HUES48 (cell line): ENCODE data around the gene RNU2-63P.
"Not testable (repeated sequence)": the region's sequence is repeated elsewhere in the genome, so short reads cannot be mapped to it uniquely, and the experiment has no call there.

Experiments
- H3K27ac ChIP-seq: one replicate; pipeline ENCODE4 v1.7.0; 2013; ENCODE audit warnings: low read depth, low read length, inconsistent platforms
- H3K27me3 ChIP-seq: 2 replicates; pipeline ENCODE4 v1.6.1; 2013; ENCODE audit warnings: mild to moderate bottlenecking, low read length; ENCODE audit not compliant: control insufficient read depth, insufficient read depth
- H3K36me3 ChIP-seq: 2 replicates; pipeline ENCODE4 v1.6.1; 2013; ENCODE audit warnings: low read length; ENCODE audit not compliant: control insufficient read depth, insufficient read depth
- H3K4me1 ChIP-seq: 2 replicates; pipeline ENCODE4 v1.6.1; 2013; ENCODE audit warnings: mild to moderate bottlenecking, low read length; ENCODE audit not compliant: control insufficient read depth, insufficient read depth
- H3K4me3 ChIP-seq: 2 replicates; pipeline ENCODE4 v1.5.1; 2013; ENCODE audit warnings: mild to moderate bottlenecking, low read depth, low read length
- H3K9ac ChIP-seq: 2 replicates; pipeline ENCODE4 v1.6.1; 2013; ENCODE audit warnings: mild to moderate bottlenecking, low read depth, low read length, moderate library complexity
- H3K9me3 ChIP-seq: 2 replicates; pipeline ENCODE4 v1.6.1; 2013; ENCODE audit warnings: low read length; ENCODE audit not compliant: control insufficient read depth, insufficient read depth

RNU2-63P gene

GRCh38 chr2:88053296-88053695 lies 36.9 kb upstream of the RNU2-63P start:
- Histone ChIP-seq H3K27me3 (no peaks in the 10 kb centered on the region), H3K9me3 (no peaks in the 10 kb centered on the region), H3K36me3 (peaks cover 4% of the 10 kb centered on the region; the same call in 1 of the 2 replicates), H3K4me1 (peaks cover 11% of the 10 kb centered on the region), H3K27ac (no peak overlapping the region), H3K4me3 (no peak overlapping the region), H3K9ac (no peak overlapping the region)

DNA sequence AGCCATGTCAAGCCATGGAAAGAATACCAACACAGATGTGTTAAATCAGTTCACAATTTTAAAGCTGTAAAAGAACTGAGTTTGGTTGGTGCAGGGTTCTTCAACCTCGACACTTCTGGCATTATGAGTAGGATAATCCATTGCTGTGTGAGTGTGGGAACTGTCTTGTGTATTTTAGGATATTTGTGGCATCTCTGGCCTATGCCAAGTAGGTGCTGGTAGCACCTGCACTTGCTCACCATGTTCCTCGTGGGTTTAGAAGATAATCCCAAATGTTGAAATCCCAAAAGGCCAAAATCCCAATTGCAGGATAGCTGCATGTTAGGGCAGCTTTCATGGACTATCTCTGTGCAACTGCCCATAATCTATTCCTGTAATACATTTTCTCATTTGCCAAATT lies 35.4 kb upstream of the RNU2-63P start:
- Histone ChIP-seq H3K27ac (no peak overlapping the region), H3K9me3 (no peaks in the 10 kb centered on the region), H3K4me1 (peaks cover 11% of the 10 kb centered on the region), H3K27me3 (no peaks in the 10 kb centered on the region), H3K4me3 (no peak overlapping the region), H3K9ac (no peak overlapping the region), H3K36me3 (peaks cover 4% of the 10 kb centered on the region; the same call in 1 of the 2 replicates)

DNA sequence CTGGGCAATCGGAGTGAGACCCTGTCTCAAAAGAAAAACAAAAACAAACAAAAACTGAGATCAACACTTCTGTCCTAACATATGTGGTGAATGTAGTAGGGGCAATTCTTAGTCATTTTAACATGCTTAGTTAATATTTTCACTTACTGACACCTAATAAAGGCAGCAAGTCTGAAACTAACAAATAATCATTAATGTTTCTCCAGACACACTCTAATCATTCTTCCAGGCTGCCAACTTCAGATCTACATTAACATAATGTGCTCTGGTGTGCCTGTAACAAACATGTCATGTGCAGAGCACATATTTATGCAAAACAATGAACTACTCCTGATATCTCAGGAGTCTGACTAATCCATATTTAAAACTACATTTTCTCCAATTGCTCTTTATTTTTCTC lies 33.3 kb upstream of the RNU2-63P start:
- Histone ChIP-seq H3K27ac (no peak overlapping the region), H3K36me3 (peaks cover 4% of the 10 kb centered on the region; the same call in 1 of the 2 replicates), H3K27me3 (no peaks in the 10 kb centered on the region), H3K4me3 (no peak overlapping the region), H3K9ac (no peak overlapping the region), H3K9me3 (no peaks in the 10 kb centered on the region), H3K4me1 (peaks cover 6% of the 10 kb centered on the region)

DNA sequence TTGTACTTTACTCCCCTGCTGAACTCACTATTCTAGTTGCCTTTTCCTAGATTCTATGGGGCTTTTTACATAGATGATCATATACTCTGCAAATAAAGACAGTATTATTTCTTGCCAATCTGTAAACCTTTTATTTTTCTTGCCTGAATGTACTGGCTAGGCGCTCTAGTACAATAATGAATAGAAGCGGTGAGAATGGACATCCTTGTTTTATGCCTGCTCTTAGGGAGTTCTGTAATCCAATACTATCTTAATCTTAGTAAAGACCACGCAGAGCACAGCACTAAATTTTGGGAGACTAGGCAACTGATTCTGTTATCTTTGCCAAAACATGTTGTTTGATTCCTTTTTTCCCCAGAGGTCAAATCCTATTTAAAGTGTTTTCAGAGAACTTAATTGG lies 32.2 kb upstream of the RNU2-63P start:
- H3K27me3 ChIP-seq: no peaks in the 10 kb centered on the region
- H3K9me3 ChIP-seq: no peaks in the 10 kb centered on the region
- H3K36me3 ChIP-seq: peaks cover 4% of the 10 kb centered on the region; the same call in 1 of the 2 replicates
- no peak overlapping the region for H3K27ac ChIP-seq
- H3K4me3 ChIP-seq: no peak overlapping the region
- no peak overlapping the region for H3K9ac ChIP-seq
- no peaks in the 10 kb centered on the region for H3K4me1 ChIP-seq

- not testable (repeated sequence) for H3K9me3 ChIP-seq, H3K27me3 ChIP-seq
Measured at GRCh38 chr2:88045561-88045960, 29.2 kb upstream of the RNU2-63P start.

GRCh38 chr2:88042476-88042875 lies 26.1 kb upstream of the RNU2-63P start:
- H3K4me1 ChIP-seq: no peaks in the 10 kb centered on the region

More at GRCh38 chr2:88045561-88045960, 29.2 kb upstream of the RNU2-63P start:
- not testable (repeated sequence) for H3K36me3 ChIP-seq, H3K9ac ChIP-seq, H3K27ac ChIP-seq, H3K4me1 ChIP-seq, H3K4me3 ChIP-seq

DNA sequence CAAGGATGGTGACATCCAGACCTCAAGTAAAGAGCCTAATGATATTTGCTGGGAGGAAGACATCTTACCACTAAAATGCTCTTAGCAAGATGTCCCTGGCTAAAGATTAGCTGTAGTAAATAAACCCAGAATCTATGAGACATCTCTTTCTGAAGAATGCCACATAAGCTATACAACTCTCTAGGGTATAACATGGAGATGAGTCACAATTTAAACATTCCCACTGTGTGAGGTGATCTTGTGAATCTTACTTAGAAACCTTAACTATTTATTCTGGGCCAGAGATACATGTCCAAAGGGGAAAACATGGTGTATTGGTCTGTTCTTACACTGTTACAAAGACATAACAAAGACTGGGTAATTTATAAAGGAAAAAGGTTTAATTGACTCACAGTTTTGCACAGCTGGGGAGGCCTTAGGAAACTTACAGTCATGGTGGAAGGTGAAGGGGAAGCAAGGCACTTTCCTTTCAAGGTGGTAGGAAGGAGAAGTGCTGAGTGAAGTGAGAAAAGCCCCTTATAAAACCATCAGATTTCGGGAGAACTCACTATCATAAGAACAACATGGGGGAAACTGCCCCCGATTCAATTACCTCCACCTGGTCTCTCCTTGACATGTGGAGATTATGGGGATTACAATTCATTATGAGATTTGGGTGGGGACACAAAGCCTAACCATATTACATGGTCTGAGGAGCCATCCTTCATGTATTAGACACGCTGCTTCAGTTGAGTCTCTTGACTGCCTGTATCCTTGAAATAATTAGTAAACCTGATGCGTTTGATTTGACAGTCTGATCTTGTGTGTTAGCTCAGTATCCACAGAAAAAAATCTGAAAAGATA lies 22.1 kb upstream of the RNU2-63P start:
- H3K27ac ChIP-seq: no peak overlapping the region
- peaks cover 18% of the 10 kb centered on the region for H3K36me3 ChIP-seq

More at GRCh38 chr2:88042476-88042875, 26.1 kb upstream of the RNU2-63P start:
- Histone ChIP-seq H3K36me3 (no peaks in the 10 kb centered on the region), H3K4me3 (no peak overlapping the region), H3K9me3 (no peaks in the 10 kb centered on the region), H3K27ac (no peak overlapping the region), H3K9ac (no peak overlapping the region), H3K27me3 (no peaks in the 10 kb centered on the region)

GRCh38 chr2:88036606-88037005 lies 20.3 kb upstream of the RNU2-63P start:
- H3K27ac ChIP-seq: no peak overlapping the region
- H3K27me3 ChIP-seq: no peaks in the 10 kb centered on the region
- no peaks in the 10 kb centered on the region for H3K9me3 ChIP-seq
- H3K36me3 ChIP-seq: peaks cover 27% of the 10 kb centered on the region
- no peak overlapping the region for H3K9ac ChIP-seq
- H3K4me1 ChIP-seq: no peaks in the 10 kb centered on the region
- H3K4me3 ChIP-seq: no peak overlapping the region

More for the DNA sequence above, 22.1 kb upstream of the RNU2-63P start:
- Histone ChIP-seq H3K27me3 (no peaks in the 10 kb centered on the region), H3K4me1 (no peaks in the 10 kb centered on the region), H3K9ac (no peak overlapping the region), H3K4me3 (no peak overlapping the region), H3K9me3 (no peaks in the 10 kb centered on the region)

DNA sequence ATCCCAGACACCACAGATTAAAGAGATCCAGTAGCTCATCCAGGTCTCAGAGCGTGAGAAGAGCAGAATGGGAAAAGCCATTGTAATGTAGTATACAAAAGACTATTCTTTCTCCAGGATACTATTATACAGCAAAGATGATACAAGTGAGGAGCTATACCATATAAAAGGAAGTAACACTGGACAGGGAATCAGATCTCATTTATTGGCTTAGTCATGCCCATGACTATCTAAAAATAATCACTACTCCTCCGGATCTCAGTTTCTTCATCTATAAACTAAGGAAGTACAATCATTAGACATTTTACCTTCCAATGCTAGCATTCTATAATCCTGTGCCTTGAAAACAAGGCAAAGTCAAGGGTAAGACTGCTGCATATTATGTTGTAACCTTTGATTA lies 19.8 kb upstream of the RNU2-63P start:
- no peaks in the 10 kb centered on the region for H3K27me3 ChIP-seq
- no peak overlapping the region for H3K4me3 ChIP-seq
- H3K4me1 ChIP-seq: no peaks in the 10 kb centered on the region
- H3K9me3 ChIP-seq: no peaks in the 10 kb centered on the region
- H3K27ac ChIP-seq: no peak overlapping the region
- peaks cover 27% of the 10 kb centered on the region for H3K36me3 ChIP-seq
- H3K9ac ChIP-seq: no peak overlapping the region

DNA sequence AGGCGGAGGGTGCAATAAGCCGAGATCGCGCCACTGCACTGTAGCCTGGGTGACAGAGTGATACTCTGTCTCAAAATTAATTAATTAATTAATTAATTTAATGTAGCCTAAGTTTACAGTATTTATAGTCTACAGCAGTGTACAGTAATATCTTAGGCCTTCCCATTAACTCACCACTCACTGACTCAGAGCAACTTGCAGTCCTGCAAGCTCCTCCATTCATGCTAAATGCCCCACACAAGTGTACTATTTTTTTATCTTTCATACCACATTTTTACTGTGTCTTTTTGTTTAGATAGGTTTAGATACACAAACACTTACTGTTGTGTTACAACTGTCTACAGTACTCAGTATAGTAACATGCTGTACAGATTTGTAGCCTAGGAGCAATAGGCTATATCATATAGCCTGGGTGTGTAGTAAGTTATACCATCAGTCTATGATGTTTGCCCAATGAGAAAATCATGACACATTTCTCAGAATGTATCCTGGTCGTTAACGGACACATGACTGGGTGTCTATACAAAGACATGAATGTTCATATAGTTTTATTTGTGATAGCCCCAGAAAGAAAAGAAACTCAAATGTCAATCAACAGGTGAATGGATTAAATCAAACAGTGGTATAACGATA lies 15.8 kb upstream of the RNU2-63P start:
- Histone ChIP-seq H3K27me3 (no peaks in the 10 kb centered on the region), H3K36me3 (peaks cover 37% of the 10 kb centered on the region), H3K4me3 (no peak overlapping the region), H3K9ac (no peak overlapping the region), H3K27ac (no peak overlapping the region), H3K4me1 (peaks cover 7% of the 10 kb centered on the region), H3K9me3 (no peaks in the 10 kb centered on the region)

DNA sequence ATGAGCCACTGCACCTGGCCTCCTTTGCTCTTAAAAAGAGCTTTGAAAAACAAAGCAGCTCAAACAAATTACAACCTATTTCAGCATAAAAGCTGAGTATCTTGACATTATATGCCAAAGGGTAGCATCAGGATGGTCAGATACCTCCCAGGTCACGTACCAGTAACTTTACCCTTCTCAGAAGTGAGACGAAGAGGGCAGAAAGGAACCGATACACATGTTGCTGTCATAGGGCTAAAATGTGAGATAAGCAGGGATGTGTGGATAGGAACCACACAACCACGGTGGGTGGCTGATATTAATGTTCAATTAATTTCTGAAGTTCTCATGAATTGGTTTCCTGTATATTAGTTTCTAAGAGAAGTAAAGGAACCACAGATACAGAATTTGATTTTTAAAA lies 12.6 kb upstream of the RNU2-63P start:
- Histone ChIP-seq H3K27ac (no peak overlapping the region), H3K36me3 (peaks cover 23% of the 10 kb centered on the region), H3K9ac (no peak overlapping the region), H3K9me3 (no peaks in the 10 kb centered on the region), H3K27me3 (no peaks in the 10 kb centered on the region), H3K4me1 (peaks cover 17% of the 10 kb centered on the region), H3K4me3 (no peak overlapping the region)
